Ishikawa (cell line): ENCODE results near the gene ANKS6.
A peak's percentile ranks its signal among the peaks of the same experiment; 100 is the strongest.

ENCODE experiments used
- CEBPB ChIP-seq: IDR thresholded peaks from 2 replicates; pipeline ENCODE4 v1.6.1; 2012
- CREB1 ChIP-seq: IDR thresholded peaks from 2 replicates; pipeline ENCODE4 v1.6.1; 2012; ENCODE audit warnings: low read depth
- EGR1 ChIP-seq: IDR thresholded peaks from 2 replicates; pipeline ENCODE4 v1.6.1; 2012
- EP300 ChIP-seq: IDR thresholded peaks from 2 replicates; pipeline ENCODE4 v1.6.1; 2012; ENCODE audit warnings: borderline replicate concordance
- FOXM1 ChIP-seq: IDR thresholded peaks from 2 replicates; pipeline ENCODE4 v1.6.1; 2012; ENCODE audit warnings: low read depth, borderline replicate concordance
- MAX ChIP-seq: IDR thresholded peaks from 2 replicates; pipeline ENCODE4 v1.6.1; 2012
- NFIC ChIP-seq: IDR thresholded peaks from 2 replicates; pipeline ENCODE4 v1.6.1; 2012
- RAD21 ChIP-seq: IDR thresholded peaks from 2 replicates; pipeline ENCODE4 v1.6.1; 2012; ENCODE audit warnings: low read depth
- REST ChIP-seq: IDR thresholded peaks from 2 replicates; pipeline ENCODE4 v1.6.1; 2012; ENCODE audit warnings: low read depth, mild to moderate bottlenecking
- TAF1 ChIP-seq: IDR thresholded peaks from 2 replicates; pipeline ENCODE4 v1.6.1; 2012; ENCODE audit warnings: low read depth, mild to moderate bottlenecking
- TCF12 ChIP-seq: IDR thresholded peaks from 2 replicates; pipeline ENCODE4 v1.6.1; 2012; ENCODE audit warnings: low read depth
- TEAD4 ChIP-seq: IDR thresholded peaks from 2 replicates; pipeline ENCODE4 v1.6.1; 2012
- USF1 ChIP-seq: IDR thresholded peaks from 2 replicates; pipeline ENCODE4 v1.6.1; 2012
- YY1 ChIP-seq: IDR thresholded peaks from 2 replicates; pipeline ENCODE4 v1.6.1; 2012; ENCODE audit warnings: low read depth
- ZBTB7A ChIP-seq: IDR thresholded peaks from 2 replicates; pipeline ENCODE4 v1.6.1; 2012; ENCODE audit warnings: low read depth

The ANKS6 gene

GRCh38 chr9:98702835-98703380, 93.4 kb downstream of the ANKS6 start:
- TF ChIP-seq USF1 (0 out of 2 replicates have a peak, but pooled peaks have one; percentile 12), FOXM1 (no peak)

GRCh38 chr9:98702340-98702739, 94.0 kb downstream of the ANKS6 start:
- TF ChIP-seq EGR1 (no peak), MAX (no peak), TAF1 (no peak), CREB1 (no peak), RAD21 (no peak)

GRCh38 chr9:98701576-98701975, 94.8 kb downstream of the ANKS6 start:
- TF ChIP-seq CEBPB (no peak), NFIC (no peak), TAF1 (no peak), ZBTB7A (no peak), EGR1 (no peak), USF1 (no peak), EP300 (no peak), TCF12 (no peak), MAX (no peak), RAD21 (no peak), TEAD4 (no peak)

- TF ChIP-seq REST (no peak), TAF1 (no peak), YY1 (no peak), USF1 (no peak), MAX (no peak), CREB1 (no peak), EP300 (no peak), ZBTB7A (no peak), RAD21 (no peak), TEAD4 (no peak), FOXM1 (no peak), EGR1 (no peak), TCF12 (no peak)
These were observed 95.6 kb downstream of the ANKS6 start for GRCh38 chr9:98700801-98701200.

GRCh38 chr9:98698856-98699255, 97.5 kb downstream of the ANKS6 start:
- TF ChIP-seq REST (no peak), TAF1 (no peak), FOXM1 (no peak), MAX (no peak), EP300 (no peak), TEAD4 (no peak), USF1 (no peak), RAD21 (no peak)
